NT2/D1 (cell line): ENCODE results near the gene TMEM131.

ENCODE experiments used
- SUZ12 ChIP-seq: IDR thresholded peaks from 2 replicates; pipeline ENCODE4 v1.6.1; 2011; ENCODE audit not compliant: insufficient read length, insufficient read depth; ENCODE audit errors: extremely low read depth
- YY1 ChIP-seq: IDR thresholded peaks from 2 replicates; pipeline ENCODE4 v1.6.1; 2011; ENCODE audit not compliant: insufficient read length, insufficient read depth
- ZNF274 ChIP-seq: IDR thresholded peaks from 2 replicates; pipeline ENCODE4 v1.6.1; 2011; ENCODE audit warnings: mild to moderate bottlenecking, low read depth, low read length

DNA sequence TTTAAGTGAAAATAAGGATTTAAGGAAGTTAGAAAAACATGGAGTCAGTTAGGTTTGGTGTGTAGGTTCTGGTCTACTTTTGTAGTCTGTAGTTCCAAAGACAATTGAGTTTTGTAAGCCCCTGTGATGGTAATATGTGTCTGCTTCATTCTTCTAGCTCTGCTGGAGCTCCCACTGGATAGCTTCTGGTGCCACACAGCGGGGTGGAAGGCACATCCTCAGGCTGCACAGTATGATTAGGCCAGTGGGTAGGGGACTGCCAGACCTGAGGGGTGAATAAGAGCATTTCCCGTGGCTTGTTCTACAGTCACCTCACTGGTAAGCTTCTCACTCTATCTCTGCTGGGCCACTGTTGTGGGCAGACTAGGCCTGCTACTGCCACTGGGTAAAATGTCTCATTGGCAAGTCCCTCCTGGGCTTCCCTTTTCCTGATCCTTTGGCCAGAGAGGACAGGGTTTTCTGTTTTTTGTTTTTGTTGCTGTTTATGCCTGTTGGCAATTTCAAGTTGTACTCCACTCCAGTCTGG lies 44.5 kb downstream of the TMEM131 start:
- TF ChIP-seq ZNF274, result no peak
- TF ChIP-seq SUZ12, result no peak
- no peak for TF ChIP-seq YY1
